Neural progenitor cell (in vitro differentiated cells): ENCODE measurements around the gene ZNF831.

ENCODE experiments used
- CTCF ChIP-seq: fragments of 200-600 bp; sonication (generic); IDR thresholded peaks from 2 replicates; pipeline ENCODE4 v1.5.1; 2017; ENCODE audit warnings: antibody characterized with exemption, mild to moderate bottlenecking
- EZH2 ChIP-seq: fragments of 200-600 bp; sonication (generic); IDR thresholded peaks from 2 replicates; pipeline ENCODE4 v1.6.1; 2017; ENCODE audit warnings: antibody characterized with exemption, mild to moderate bottlenecking, moderate library complexity
- EZH2phosphoT487 ChIP-seq: fragments of 200-600 bp; sonication (generic); IDR thresholded peaks from 2 replicates; pipeline ENCODE4 v1.6.1; 2017; ENCODE audit warnings: antibody characterized with exemption

- TF ChIP-seq CTCF (no peak), EZH2 (no peak), EZH2phosphoT487 (no peak)
These were observed 41.7 kb upstream of the ZNF831 start for GRCh38 chr20:59121714-59122565.
